IMR-90 (cell line): ENCODE measurements around the gene C19orf47. TPM values are rescaled to one million over a fixed set of nuclear protein-coding genes. Genes with fewer than 3 reads are reported as not detected.

Experiments
- ATAC-seq: fragments of 200-7000 bp; cut with Tn5 transposase; 2 replicates; pipeline ENCODE4 v1.9.1; 2020; ENCODE audit warnings: low read depth, mild to moderate bottlenecking, moderate library complexity
- BruUV-seq: library from RNA; stranded (reverse); fragments of 400-500 nt; replicated peaks from 2 replicates; lab custom pipeline; 2021; lab: Mats Ljungman, UMichigan
- CTCF ChIA-PET: fragments of 300-600 bp; formaldehyde crosslinking; extraction: SDS; loops from one replicate; lab custom pipeline; 2021; ENCODE audit warnings: antibody characterized with exemption; lab: Yijun Ruan, JAX
- POLR2A ChIA-PET: fragments of 300-600 bp; sonication (Branson Sonifier 250); formaldehyde crosslinking; loops from one replicate; lab custom pipeline; 2022; ENCODE audit warnings: antibody characterized with exemption; ENCODE audit not compliant: unreplicated experiment; lab: Charles Lee
- DNase-seq: peaks from one replicate; pipeline ENCODE4 v3.0.0; 2013
- H2AFZ ChIP-seq: replicated peaks from 2 replicates; pipeline ENCODE3; 2013; ENCODE audit warnings: low read length, mild to moderate bottlenecking; ENCODE audit not compliant: poor library complexity
- H2AK5ac ChIP-seq: 2 replicates; pipeline ENCODE4 v1.6.1; 2013; ENCODE audit warnings: low read depth, low read length, inconsistent platforms
- H2AK9ac ChIP-seq: replicated peaks from 2 replicates; pipeline ENCODE3; 2013; ENCODE audit warnings: mild to moderate bottlenecking, low read depth, low read length, moderate library complexity; ENCODE audit not compliant: poor library complexity
- H2BK120ac ChIP-seq: 2 replicates; pipeline ENCODE4 v1.6.1; 2013; ENCODE audit warnings: low read depth, low read length, inconsistent platforms
- H2BK15ac ChIP-seq: 3 replicates; pipeline ENCODE4 v1.6.1; 2013; ENCODE audit warnings: low read depth, low read length, inconsistent platforms
- H2BK20ac ChIP-seq: 2 replicates; pipeline ENCODE4 v1.6.1; 2013; ENCODE audit warnings: low read depth, mild to moderate bottlenecking, inconsistent platforms, low read length, moderate library complexity
- H2BK5ac ChIP-seq: 2 replicates; pipeline ENCODE4 v1.6.1; 2013; ENCODE audit warnings: mild to moderate bottlenecking, low read depth, low read length, inconsistent platforms; ENCODE audit not compliant: poor library complexity, severe bottlenecking
- H3K14ac ChIP-seq: replicated peaks from 2 replicates; pipeline ENCODE4 v1.6.1; 2013; ENCODE audit warnings: low read depth, low read length, inconsistent platforms
- H3K18ac ChIP-seq: 2 replicates; pipeline ENCODE4 v1.6.1; 2013; ENCODE audit warnings: low read depth, low read length, control low read depth
- H3K23ac ChIP-seq: 2 replicates; pipeline ENCODE4 v1.6.1; 2013; ENCODE audit warnings: low read depth, low read length, inconsistent platforms
- H3K27ac ChIP-seq: 2 replicates; pipeline ENCODE4 v1.5.1; 2013; ENCODE audit warnings: mild to moderate bottlenecking, control low read depth, low read length; ENCODE audit not compliant: insufficient read depth
- H3K27me3 ChIP-seq: 2 replicates; pipeline ENCODE4 v1.6.1; 2013; ENCODE audit warnings: low read length; ENCODE audit not compliant: control insufficient read depth, insufficient read depth
- H3K36me3 ChIP-seq: 2 replicates; pipeline ENCODE4 v1.6.1; 2013; ENCODE audit warnings: low read length, mixed read lengths; ENCODE audit not compliant: control insufficient read depth, insufficient read depth
- H3K4ac ChIP-seq: 2 replicates; pipeline ENCODE4 v1.6.1; 2013; ENCODE audit warnings: low read depth, low read length, inconsistent platforms
- H3K4me1 ChIP-seq: 2 replicates; pipeline ENCODE4 v1.6.1; 2013; ENCODE audit warnings: low read length, mixed read lengths; ENCODE audit not compliant: control insufficient read depth, insufficient read depth
- H3K4me2 ChIP-seq: 2 replicates; pipeline ENCODE4 v1.6.1; 2013; ENCODE audit warnings: low read depth, mild to moderate bottlenecking, control low read depth, low read length, moderate library complexity
- H3K4me3 ChIP-seq: 2 replicates; pipeline ENCODE4 v1.5.1; 2013; ENCODE audit warnings: low read depth, mild to moderate bottlenecking, control low read depth, low read length, moderate library complexity; ENCODE audit not compliant: insufficient read depth
- H3K56ac ChIP-seq: 2 replicates; pipeline ENCODE4 v1.6.1; 2013; ENCODE audit warnings: low read length, inconsistent platforms; ENCODE audit not compliant: insufficient read depth; ENCODE audit errors: extremely low read depth
- H3K79me1 ChIP-seq, 2 experiments: 2 replicates each; pipeline ENCODE4 v1.6.1; 2013; ENCODE audit warnings: low read length in 2 of 2, inconsistent platforms in 1 of 2, low read depth in 1 of 2
- H3K9ac ChIP-seq: 2 replicates; pipeline ENCODE4 v1.6.1; 2013; ENCODE audit warnings: low read depth, low read length, control low read depth
- H3K9me1 ChIP-seq: 2 replicates; pipeline ENCODE4 v1.6.1; 2013; ENCODE audit warnings: low read length, inconsistent platforms; ENCODE audit not compliant: insufficient read depth
- H3K9me3 ChIP-seq: 2 replicates; pipeline ENCODE4 v1.6.1; 2013; ENCODE audit warnings: low read length; ENCODE audit not compliant: control insufficient read depth, insufficient read depth
- H4K20me1 ChIP-seq: 2 replicates; pipeline ENCODE4 v1.6.1; 2013; ENCODE audit warnings: low read length, inconsistent platforms; ENCODE audit not compliant: insufficient read depth
- H4K5ac ChIP-seq: 2 replicates; pipeline ENCODE4 v1.6.1; 2013; ENCODE audit warnings: mild to moderate bottlenecking, low read depth, low read length, control low read depth
- H4K8ac ChIP-seq, 2 experiments: 2 replicates each; pipeline ENCODE4 v1.6.1; 2013; ENCODE audit warnings: low read depth in 2 of 2, low read length in 2 of 2, control low read depth in 1 of 2, inconsistent platforms in 1 of 2
- H4K91ac ChIP-seq: 2 replicates; pipeline ENCODE4 v1.6.1; 2013; ENCODE audit warnings: low read depth, low read length, inconsistent platforms; ENCODE audit not compliant: insufficient read depth
- BHLHE40 ChIP-seq: fragments of 150-350 bp; IDR thresholded peaks from 2 replicates; pipeline ENCODE4 v1.6.1; 2016; ENCODE audit warnings: mild to moderate bottlenecking, low read depth, low read length
- CHD1 ChIP-seq: IDR thresholded peaks from 2 replicates; pipeline ENCODE4 v1.6.1; 2012; ENCODE audit warnings: low read depth, low read length, improper control_type of control experiment
- ELK1 ChIP-seq: fragments of 150-350 bp; IDR thresholded peaks from 2 replicates; pipeline ENCODE4 v1.6.1; 2016; ENCODE audit warnings: low read depth, mild to moderate bottlenecking, low read length, moderate library complexity, borderline replicate concordance
- MAZ ChIP-seq: IDR thresholded peaks from 2 replicates; pipeline ENCODE4 v1.6.1; 2012; ENCODE audit warnings: low read depth, mild to moderate bottlenecking, low read length, improper control_type of control experiment, moderate library complexity, borderline replicate concordance
- MXI1 ChIP-seq: IDR thresholded peaks from 2 replicates; pipeline ENCODE4 v1.6.1; 2012; ENCODE audit warnings: low read depth, mild to moderate bottlenecking, low read length, moderate library complexity, borderline replicate concordance
- RCOR1 ChIP-seq: IDR thresholded peaks from 2 replicates; pipeline ENCODE4 v1.6.1; 2012; ENCODE audit warnings: mild to moderate bottlenecking, low read length, improper control_type of control experiment; ENCODE audit not compliant: insufficient replicate concordance
- USF2 ChIP-seq: fragments of 150-350 bp; IDR thresholded peaks from 2 replicates; pipeline ENCODE4 v1.6.1; 2017; ENCODE audit warnings: mild to moderate bottlenecking, antibody characterized with exemption, low read length, low read depth
- WGBS, 2 experiments: methylation state at CpG; one replicate each; pipeline versions ENCODE4 v1.1.5 to v1.1.7; 2013; ENCODE audit warnings: missing lambda C conversion rate in 2 of 2; ENCODE audit not compliant: insufficient read length in 1 of 2; ENCODE audit errors: extremely low coverage in 2 of 2; 5-methylcytosine and 5-hydroxymethylcytosine counted together
- dilution Hi-C: fragments of 300-500 bp; cut with HindIII; formaldehyde crosslinking; loops from one replicate; pipeline ENCODE4 v1.14.3; 2018; ENCODE audit warnings: low sequenced_read_pairs; ENCODE audit not compliant: unreplicated experiment
- in situ Hi-C: fragments of 300-500 bp; cut with MboI; formaldehyde crosslinking; loops from 3 replicates; pipeline ENCODE4 v1.14.3; 2019; ENCODE audit warnings: low sequenced_read_pairs, inconsistent platforms, mixed read lengths
- intact Hi-C: fragments of 100-400 bp; cut with micrococcal nuclease; formaldehyde crosslinking; loops from 2 replicates; pipeline ENCODE4 v1.10.0; 2022
- polyA plus RNA-seq, 3 experiments: library from polyadenylated mRNA; depleted of rRNA; stranded (reverse); fragments of >200 nt; gene quantifications; 2 replicates each; pipeline ENCODE4 v1.2.3, GENCODE V29; 2012; ENCODE audit warnings: low replicate concordance in 1 of 3
- total RNA-seq: library from RNA; depleted of rRNA; stranded (reverse); fragments of >200 nt; gene quantifications from 2 replicates; pipeline ENCODE4 v1.2.3, GENCODE V29; 2012

C19orf47 gene
- total and polyA plus RNA-seq, 2 of the 4 experiments (the other 2 are of a cell fraction), result 3.6 to 16.3 TPM

GRCh38 chr19:40337107-40337506 lies 11.1 kb downstream of the C19orf47 start:
- no peak overlapping the region for H3K23ac ChIP-seq
- H3K4ac ChIP-seq, result no peak overlapping the region
- no peak overlapping the region for H3K27ac ChIP-seq
- H2BK5ac ChIP-seq, result no peak overlapping the region
- no peak overlapping the region for H2BK20ac ChIP-seq
- H4K8ac ChIP-seq, result no peak overlapping the region
- no peak overlapping the region for H4K91ac ChIP-seq
- H4K5ac ChIP-seq, result no peak overlapping the region
- H2AK5ac ChIP-seq, result no peak overlapping the region
- no peak overlapping the region for H3K56ac ChIP-seq
- H3K18ac ChIP-seq, result no peak overlapping the region
- no peak overlapping the region for H2AFZ ChIP-seq
- CTCF ChIA-PET, result no interaction called here
- POLR2A ChIA-PET, result no interaction called here
- no peak overlapping the region for H3K14ac ChIP-seq
- no peaks in the 10 kb centered on the region for H3K9me1 ChIP-seq
- no peak overlapping the region for H3K9ac ChIP-seq
- H3K4me1 ChIP-seq, result no peaks in the 10 kb centered on the region
- no peak overlapping the region for H3K4me3 ChIP-seq
- BruUV-seq, result no TSS peak
- H3K79me1 ChIP-seq, result peaks cover 9 to 39% of the 10 kb centered on the region in 2 experiments
- intact Hi-C loops (no loop called here), dilution Hi-C loops (no loop called here), in situ Hi-C loops (no loop called here)
- H3K4me2 ChIP-seq, result no peak overlapping the region
- H3K36me3 ChIP-seq, result peaks cover 21% of the 10 kb centered on the region
- H3K27me3 ChIP-seq, result no peaks in the 10 kb centered on the region
- no peak overlapping the region for H2BK120ac ChIP-seq
- TF ChIP-seq USF2 (no peak), MAZ (no peak), CHD1 (no peak), BHLHE40 (no peak), MXI1 (no peak), ELK1 (no peak), RCOR1 (no peak)
- peaks cover 9% of the 10 kb centered on the region; the same call in 1 of the 2 replicates for H4K20me1 ChIP-seq
- ATAC-seq (no peak), DNase-seq (no peak)
- H3K9me3 ChIP-seq, result no peaks in the 10 kb centered on the region
- WGBS, 2 experiments, result no CpG with 5 or more reads among the region's 2 CpGs
- no peak overlapping the region for H2BK15ac ChIP-seq
- no peak overlapping the region for H2AK9ac ChIP-seq
